GM18867 (cell line): ENCODE results near the gene POLD3.
"Not testable (repeated sequence)": the region's sequence is repeated elsewhere in the genome, so short reads cannot be mapped to it uniquely, and the experiment has no call there.

ENCODE experiments used
- ATAC-seq: cut with Tn5 transposase; IDR thresholded peaks from one replicate; pipeline ENCODE4 v1.9.1; 2021; ENCODE audit warnings: mild to moderate bottlenecking, moderate library complexity; ENCODE audit not compliant: unreplicated experiment

Gene POLD3

DNA sequence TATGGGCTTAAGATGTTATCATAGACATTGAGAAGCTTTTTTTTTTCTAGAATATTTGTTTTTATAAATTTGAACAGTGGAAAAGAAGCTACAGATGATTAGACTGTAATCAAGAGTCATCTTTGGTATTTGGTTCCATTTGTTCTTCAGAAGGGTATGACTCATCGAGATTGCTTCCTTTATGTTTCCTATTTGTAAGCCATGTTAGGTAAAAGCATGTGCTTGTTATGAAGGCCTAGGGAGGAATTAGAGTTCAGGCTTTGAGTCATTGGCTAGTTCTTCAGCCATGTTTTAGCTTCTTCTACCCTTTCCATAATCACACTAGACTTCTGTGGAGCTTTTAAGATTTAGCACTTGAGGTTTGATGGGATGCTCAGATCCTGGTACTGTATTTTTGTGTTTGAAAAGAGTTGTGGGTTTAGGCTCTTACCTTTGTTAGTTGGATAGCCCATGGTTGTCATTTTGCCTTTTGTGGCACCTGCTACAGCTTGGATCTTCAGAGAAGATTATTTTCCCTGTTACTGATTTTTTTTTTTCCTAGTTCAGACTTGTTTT lies 44.3 kb downstream of the POLD3 start:
- ATAC-seq = no peak

DNA sequence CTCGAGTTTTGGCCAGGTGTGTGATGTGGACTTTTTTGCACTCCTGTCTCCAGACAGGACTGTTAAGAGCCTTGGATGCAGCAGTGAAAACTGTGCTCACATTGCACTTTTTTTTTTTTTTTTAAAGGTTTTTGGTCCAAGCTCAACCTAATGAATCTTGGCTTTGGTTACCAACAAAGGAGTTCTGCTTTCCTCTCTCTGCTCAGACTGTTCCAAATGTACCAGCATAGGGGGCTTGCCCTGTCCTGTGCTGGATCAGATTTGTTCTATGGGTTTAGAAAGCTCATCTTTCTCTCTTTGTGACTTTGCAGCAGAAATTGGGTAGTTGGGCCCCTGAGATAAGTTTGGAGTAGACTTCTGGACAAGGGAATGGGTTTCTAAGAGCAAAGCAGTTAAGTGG lies 45.3 kb downstream of the POLD3 start:
- ATAC-seq = no peak

- no peak for ATAC-seq
Measured at GRCh38 chr11:74638869-74639268, 46.5 kb downstream of the POLD3 start.

DNA sequence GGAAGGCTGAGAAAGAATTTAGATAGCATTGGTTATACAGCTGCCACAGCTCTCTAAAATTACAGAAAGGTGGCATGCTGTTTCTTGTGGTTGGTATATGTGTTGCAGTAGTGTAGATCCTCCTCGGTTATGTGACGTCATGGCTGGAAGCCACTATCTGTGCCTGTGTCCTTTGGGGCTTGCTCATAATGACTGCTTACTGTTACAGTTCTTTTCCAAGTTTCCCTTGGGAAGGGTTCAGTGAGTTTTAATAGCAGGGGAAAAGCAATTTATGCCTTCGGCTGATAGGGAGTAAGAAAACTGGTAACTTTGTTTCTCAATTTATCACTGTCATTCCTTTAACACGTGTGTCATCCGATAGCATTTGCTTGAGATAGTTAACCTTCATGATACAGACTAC lies 47.2 kb downstream of the POLD3 start:
- ATAC-seq = no peak

- ATAC-seq = no peak
Measured at GRCh38 chr11:74641289-74641688, 48.9 kb downstream of the POLD3 start.

- no peak for ATAC-seq
Measured at GRCh38 chr11:74641905-74642304, 49.5 kb downstream of the POLD3 start.

DNA sequence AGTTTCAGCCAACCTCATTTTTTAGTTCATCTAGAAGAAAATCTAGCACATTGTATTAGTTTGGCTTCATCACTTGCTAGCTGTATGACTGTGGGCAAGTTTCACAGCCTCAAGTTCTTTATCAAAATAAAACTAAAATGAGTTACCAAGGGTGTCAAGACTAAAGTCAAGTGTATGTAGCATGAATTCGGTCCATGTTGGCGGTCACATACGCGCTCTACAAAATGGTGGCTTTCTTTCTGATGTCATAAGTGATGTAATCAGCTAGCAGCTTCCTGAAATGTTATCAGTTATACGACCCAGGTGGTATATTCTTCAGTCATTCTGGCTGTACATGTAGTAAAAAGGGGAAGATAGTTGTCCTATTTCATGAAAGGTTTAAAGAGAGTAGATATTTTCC lies 50.5 kb downstream of the POLD3 start:
- ATAC-seq = no peak

- no peak for ATAC-seq
Measured at GRCh38 chr11:74644081-74644480, 51.7 kb downstream of the POLD3 start.

- ATAC-seq = no peak
Measured at GRCh38 chr11:74646215-74646614, 53.8 kb downstream of the POLD3 start.

GRCh38 chr11:74646954-74647353 lies 54.6 kb downstream of the POLD3 start:
- ATAC-seq = no peak

- no peak for ATAC-seq
Measured at GRCh38 chr11:74647404-74647803, 55.0 kb downstream of the POLD3 start.

GRCh38 chr11:74647831-74648230 lies 55.4 kb downstream of the POLD3 start:
- no peak for ATAC-seq

GRCh38 chr11:74648894-74649293 lies 56.5 kb downstream of the POLD3 start:
- ATAC-seq = no peak

DNA sequence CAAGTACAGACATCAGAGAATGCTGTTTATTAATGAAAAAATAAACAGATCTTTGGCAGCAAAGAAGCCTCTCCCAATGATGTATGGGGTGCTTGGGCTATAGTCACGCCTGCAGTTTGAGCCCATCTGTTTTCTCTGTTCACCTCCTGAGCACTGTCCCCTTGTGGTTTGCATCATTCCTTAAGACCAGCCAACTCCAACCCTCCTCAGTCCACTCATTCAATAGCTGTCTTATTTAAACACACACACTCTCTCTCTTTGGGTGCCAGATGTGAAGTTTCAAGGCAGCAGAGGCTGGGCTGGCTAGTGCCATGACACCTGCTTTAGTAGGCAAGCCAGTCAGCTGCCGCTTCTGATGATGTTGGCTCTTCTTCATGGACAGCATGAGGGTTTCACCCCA lies 58.1 kb downstream of the POLD3 start:
- no peak for ATAC-seq

DNA sequence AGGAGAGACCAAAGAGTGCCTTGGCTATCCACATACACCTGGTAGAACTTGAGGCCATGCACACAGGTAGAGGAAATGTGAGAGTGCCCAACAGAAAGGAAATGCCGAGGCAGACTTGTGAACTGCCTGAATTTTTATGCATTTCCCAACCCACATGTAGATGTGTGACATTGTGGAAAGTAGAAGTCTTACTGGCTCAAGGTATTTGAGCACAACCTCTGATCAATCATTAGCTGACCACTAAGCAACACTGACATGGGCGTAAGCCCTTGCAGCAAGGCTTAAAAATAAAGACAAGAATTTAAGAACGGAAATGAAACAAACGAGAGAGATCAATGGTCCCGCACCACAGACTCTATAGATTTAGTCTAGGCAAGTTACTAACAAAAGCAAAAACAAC lies 62.6 kb downstream of the POLD3 start:
- ATAC-seq = no peak

DNA sequence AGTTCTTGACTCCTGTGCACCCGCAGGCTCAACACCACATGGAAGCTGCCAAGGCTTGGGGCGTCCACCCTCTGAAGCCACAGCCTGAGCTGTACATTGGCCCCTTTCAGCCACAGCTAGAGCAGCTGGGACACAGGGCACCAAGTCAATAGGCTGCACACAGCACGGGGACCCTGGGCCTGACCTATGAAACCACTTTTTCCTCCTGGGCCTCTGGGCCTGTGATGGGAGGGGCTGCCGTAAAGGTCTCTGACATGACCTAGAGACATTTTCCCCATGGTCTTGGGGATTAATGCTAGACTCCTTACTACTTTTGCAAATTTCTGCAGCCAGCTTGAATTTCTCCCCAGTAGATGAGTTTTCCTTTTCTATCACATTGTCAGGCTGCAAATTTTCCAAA lies 66.7 kb downstream of the POLD3 start:
- ATAC-seq = not testable (repeated sequence)

DNA sequence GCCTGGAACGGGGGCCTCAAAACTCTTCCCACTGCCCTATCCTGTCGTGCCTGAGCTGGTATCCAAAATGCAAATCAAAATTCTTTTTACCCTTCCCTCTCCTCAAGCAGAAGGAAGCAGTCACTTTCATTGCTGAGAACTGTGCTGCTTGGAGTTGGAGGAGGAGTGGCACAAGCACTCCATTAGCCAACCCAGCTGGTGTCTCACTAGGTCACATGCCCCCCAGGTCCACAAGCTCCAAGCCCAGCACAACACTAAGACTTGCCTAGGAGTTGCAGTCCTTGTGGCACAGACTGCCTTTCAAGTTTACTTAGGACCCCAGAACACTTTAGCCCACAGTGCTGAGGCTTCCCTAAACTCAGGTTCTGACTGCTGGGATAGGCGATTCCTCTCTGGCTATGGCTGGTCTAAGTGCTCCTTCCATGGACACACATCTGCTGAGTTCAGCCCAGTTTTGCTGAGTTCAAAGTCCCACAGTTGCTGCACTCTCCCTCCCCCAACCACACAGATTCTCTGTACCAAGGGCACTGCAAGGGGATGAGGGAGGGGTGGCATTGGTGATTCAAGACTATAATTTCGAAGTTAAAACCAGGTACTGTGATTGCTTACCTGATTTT lies 70.2 kb downstream of the POLD3 start:
- ATAC-seq = no peak

GRCh38 chr11:74663315-74663714 lies 70.9 kb downstream of the POLD3 start:
- no peak for ATAC-seq

- ATAC-seq = no peak
Measured at GRCh38 chr11:74669211-74670160, 77.1 kb downstream of the POLD3 start.

- no peak for ATAC-seq
Measured at GRCh38 chr11:74670171-74670570, 77.8 kb downstream of the POLD3 start.

- no peak for ATAC-seq
Measured at GRCh38 chr11:74671520-74672196, 79.3 kb downstream of the POLD3 start.
